ENCODE results near the gene ASRGL1.

GRCh38 chr11:62390237-62390636 is 53.0 kb downstream of the ASRGL1 start:
- TF ChIP-seq POLR2A (IDR thresholded peaks at IDR 0.05; ENCODE audit: low read length) (no peak), CTCF (IDR thresholded peaks at IDR 0.05) (no peak), JUN (IDR thresholded peaks at IDR 0.05) (no peak), KDM1A (IDR thresholded peaks at IDR 0.05; ENCODE audit: low read depth) (no peak), REST (IDR thresholded peaks at IDR 0.05) (no peak), ZC3H11A (IDR thresholded peaks at IDR 0.05) (no peak), EP300 (IDR thresholded peaks at IDR 0.05) (no peak), RFX5 (IDR thresholded peaks at IDR 0.05) (no peak), SMC3 (IDR thresholded peaks at IDR 0.05) (no peak), RNF2 (IDR thresholded peaks at IDR 0.05; ENCODE audit: borderline replicate concordance, low read depth) (no peak), CBX2 (IDR thresholded peaks at IDR 0.05; ENCODE audit: borderline replicate concordance, low read depth) (no peak)
- TF ChIP-seq, protein P1, sequence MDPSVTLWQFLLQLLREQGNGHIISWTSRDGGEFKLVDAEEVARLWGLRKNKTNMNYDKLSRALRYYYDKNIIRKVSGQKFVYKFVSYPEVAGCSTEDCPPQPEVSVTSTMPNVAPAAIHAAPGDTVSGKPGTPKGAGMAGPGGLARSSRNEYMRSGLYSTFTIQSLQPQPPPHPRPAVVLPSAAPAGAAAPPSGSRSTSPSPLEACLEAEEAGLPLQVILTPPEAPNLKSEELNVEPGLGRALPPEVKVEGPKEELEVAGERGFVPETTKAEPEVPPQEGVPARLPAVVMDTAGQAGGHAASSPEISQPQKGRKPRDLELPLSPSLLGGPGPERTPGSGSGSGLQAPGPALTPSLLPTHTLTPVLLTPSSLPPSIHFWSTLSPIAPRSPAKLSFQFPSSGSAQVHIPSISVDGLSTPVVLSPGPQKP (IDR thresholded peaks at IDR 0.05; ENCODE audit: low read depth, low read length): no peak
- TF ChIP-seq, protein P2, sequence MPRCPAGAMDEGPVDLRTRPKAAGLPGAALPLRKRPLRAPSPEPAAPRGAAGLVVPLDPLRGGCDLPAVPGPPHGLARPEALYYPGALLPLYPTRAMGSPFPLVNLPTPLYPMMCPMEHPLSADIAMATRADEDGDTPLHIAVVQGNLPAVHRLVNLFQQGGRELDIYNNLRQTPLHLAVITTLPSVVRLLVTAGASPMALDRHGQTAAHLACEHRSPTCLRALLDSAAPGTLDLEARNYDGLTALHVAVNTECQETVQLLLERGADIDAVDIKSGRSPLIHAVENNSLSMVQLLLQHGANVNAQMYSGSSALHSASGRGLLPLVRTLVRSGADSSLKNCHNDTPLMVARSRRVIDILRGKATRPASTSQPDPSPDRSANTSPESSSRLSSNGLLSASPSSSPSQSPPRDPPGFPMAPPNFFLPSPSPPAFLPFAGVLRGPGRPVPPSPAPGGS (IDR thresholded peaks at IDR 0.05): no peak

All from A549 (cell line).